ENCODE data around the gene PARD3.
A peak's percentile ranks its signal among the peaks of the same experiment; 100 is the strongest.
"Not testable (repeated sequence)": the region's sequence is repeated elsewhere in the genome, so short reads cannot be mapped to it uniquely, and the experiment has no call there.

Gene PARD3

DNA sequence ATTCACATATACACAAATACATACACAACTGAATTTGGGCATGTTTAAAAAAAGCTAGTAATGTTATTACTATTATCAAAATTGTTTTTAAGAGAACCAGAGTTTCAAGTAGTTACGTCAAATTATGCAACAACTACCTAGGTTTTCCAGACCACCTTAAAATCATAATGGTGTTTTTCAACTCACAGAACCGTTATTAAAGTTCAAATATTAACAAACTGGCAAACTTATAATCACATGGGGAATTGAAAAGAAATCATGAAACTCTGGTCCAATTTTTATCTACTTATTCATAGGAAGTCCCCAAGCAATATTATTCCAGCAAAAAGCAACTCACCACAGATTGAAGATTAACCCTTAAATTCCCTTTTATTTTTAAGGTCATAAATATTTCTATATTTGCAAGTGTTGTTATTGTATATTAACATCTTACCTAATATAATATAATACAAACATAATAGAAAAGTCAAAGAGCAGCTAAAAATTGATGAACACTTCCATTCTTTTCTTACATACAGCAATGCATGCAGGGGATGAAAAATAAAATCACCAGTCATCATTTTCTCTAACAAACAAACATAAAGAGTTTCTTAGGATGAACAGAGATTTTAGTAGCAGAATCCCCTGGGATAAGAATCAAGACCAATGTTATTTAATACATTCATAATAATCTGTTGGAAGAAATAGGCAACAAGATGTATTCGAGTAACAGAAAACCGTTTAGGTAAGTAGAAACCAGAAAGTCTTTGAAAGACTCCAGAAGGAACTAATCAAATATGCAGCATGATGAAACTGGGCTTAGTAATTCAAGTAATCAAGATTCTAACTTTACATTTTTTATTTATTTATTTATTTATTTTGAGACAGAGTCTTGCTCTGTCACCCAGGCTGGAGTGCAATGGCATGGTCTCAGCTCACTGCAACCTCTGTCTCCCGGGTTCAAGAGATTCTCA is 391.1 kb downstream of the PARD3 start:
- no peak for DNase-seq (ENCODE audit: low spot score)

DNA sequence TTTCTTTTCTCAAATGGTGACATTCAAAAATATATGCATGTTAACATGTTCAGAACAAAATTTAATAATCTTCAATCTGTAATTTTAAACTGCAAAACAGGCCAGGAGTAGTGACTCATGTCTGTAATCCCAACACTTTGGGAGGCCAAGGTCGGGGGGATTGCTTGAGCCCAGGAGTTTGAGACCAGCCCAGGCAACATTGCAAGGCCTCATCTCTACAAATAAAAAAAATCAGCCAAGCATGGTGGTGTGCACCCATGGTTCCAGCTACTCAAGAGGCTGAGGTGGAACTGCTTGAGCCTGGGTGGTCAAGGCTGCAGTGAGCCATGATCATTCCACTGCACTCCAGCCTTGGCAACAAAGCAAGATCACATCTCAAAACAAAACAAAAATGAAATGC is 394.3 kb downstream of the PARD3 start:
- no peak for DNase-seq (ENCODE audit: low spot score)

DNA sequence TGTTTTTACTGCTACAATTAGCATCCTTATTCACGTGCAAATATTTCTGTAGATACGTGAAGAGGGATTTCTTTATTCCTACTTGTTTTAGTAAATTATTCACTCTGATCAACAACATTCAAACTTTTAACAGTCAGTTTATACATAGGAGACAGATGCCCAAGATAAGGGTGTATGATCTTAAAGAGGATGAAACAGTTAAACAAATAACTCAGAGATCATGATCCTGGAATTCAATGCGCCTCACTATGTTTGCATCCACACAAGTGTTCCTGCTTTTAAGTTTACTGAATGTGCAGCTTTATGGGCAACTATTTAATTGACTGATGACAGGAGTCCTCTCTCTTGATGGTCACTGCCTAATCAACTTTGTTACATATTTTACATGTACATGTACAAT is 394.8 kb downstream of the PARD3 start:
- DNase-seq (ENCODE audit: low spot score) = no peak

DNA sequence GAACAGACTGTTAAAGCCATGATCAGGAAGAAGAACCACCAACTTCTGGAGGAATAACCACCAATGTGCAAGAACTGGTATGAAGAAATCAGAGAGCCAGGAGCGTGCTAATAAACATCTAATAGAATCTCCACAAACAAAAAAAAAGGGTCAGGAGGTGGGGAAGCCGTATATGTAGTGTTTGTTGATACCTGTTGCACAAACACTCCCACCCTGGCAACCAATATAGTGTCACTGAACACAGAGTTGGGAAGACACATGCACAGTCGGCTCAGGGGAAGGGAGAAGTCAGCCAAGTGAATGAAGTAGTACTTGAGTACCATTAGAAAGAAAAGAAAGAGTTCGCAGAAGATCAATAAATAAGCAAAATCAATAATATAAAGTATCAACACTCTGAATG is 400.1 kb downstream of the PARD3 start:
- no peak for DNase-seq (ENCODE audit: low spot score)

DNA sequence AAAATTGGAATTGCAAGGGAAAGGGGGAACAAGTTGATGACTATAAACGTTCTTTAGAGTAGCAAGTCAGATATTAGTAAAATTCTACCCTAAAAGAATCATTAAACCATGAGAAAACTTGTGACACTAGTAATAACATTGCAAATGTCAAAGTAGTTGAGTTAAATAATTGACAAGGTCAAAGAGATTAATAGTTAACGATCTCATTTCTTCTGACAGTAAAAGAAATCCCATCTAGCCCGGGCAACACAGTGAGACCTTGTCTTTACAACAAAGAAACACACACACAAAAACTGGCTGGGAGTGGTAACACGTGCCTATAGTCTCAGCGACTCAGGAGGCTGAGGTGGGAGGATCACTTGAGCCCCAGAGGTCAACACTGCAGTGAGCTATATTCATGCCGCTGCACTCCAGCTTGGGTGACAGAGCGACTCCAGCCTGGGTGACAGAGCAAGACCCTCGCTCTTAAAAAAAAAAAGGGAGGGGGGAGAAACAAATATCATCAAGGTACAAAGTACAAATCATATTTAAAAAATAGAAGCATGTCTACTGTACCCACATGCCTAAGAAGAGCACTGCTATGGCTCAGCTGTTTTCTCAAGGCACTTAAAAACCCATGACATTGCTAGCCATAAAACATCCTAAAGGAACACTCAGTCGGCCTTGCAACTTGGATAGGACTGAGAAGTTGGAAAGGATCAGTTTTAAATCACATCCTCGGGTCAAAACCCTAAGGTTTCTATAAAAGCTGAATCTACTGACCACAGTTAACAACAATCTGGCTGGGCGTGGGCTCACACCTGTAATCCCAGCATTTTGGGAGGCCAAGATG is 401.1 kb downstream of the PARD3 start:
- DNase-seq (ENCODE audit: low spot score) = no peak

- DNase-seq (ENCODE audit: low spot score) = no peak
These were observed 401.9 kb downstream of the PARD3 start for GRCh38 chr10:34413214-34413613.

DNA sequence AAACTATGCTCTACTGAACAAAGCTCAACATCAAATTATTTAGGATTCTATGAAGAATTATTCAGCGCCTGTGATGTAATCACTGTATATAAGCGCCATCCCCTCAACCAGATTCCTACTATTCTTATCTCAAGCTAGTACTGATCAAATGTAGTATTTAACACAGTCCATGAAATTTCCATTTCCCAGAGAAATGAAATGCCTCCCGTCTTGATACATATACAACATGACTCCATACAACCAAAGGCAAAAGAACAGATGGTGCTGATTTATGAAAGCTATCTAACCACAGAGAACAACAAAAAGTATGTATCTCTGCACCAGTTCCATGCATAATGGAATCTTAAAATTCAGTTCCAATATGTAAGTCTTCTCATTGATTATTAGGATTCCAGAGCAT is 406.1 kb downstream of the PARD3 start:
- DNase-seq (ENCODE audit: low spot score) = no peak

- no peak for DNase-seq (ENCODE audit: low spot score)
These were observed 406.7 kb downstream of the PARD3 start for GRCh38 chr10:34408381-34408780.

DNA sequence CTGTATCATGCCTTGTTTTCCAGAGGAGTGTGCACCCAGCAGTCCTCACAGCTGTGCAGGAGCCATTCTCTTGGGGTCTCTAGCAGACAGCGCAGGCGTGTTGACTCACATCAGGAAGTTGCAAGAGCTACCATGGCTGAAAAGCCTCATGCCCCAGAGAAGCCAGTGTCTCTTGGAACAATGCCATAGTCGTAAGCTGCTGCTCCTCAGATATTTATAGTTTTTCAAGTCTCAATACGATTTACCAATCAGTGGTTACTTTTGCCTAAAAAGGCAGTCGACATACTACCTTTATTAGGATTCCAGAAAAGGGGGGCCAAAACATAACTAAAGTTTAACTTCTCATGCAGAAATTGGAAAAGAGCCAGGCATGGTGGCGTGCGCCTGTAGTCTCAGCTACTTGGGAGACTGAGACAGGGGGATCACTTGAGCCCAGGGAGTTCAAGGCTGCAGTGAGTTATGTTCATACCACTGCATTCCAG is 407.7 kb downstream of the PARD3 start:
- no peak for DNase-seq (ENCODE audit: low spot score)

- no peak for DNase-seq (ENCODE audit: low spot score)
These were observed 408.4 kb downstream of the PARD3 start for GRCh38 chr10:34406463-34407323.

DNA sequence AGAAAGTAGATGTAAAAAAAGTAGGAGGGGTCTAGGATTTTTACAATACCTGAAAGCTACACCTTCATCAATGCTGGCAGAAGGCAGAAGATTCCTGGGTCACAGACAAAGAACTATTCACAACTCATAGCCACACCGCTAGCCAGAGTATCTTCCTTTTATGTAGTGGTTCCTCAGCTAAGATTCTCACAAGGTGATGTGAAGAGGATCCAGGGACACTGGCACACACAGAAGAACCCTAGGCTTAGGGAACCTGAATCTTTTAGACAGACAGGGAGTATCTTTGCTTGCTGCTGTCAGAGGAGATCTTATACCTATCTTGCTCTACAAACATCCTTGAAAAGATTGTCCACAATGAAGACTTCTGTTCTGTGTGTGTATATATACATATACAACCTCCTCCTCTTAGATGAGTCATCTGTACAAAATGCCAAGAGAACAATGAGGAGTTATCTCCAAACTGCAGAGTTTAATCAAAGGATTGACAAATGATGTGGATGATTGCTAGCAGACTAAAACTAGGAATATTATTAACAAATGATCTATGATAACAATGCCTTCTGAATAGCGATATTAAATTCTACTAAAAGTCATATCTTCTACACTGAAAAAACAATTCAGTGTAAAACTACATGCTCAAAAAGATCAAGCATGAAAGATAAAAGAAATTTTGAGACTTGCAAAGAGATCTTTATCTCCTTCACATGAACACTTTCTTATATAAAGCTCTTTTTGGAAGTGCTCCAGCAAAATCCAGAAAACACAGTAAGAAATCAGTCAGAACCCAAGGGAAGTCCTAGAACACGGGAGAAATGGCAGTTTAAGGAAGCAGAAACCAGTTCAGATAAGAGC is 409.3 kb downstream of the PARD3 start:
- no peak for DNase-seq (ENCODE audit: low spot score)

- no peak for DNase-seq (ENCODE audit: low spot score)
These were observed 411.6 kb downstream of the PARD3 start for GRCh38 chr10:34403512-34403911.

- no peak for DNase-seq (ENCODE audit: low spot score)
These were observed 415.0 kb downstream of the PARD3 start for GRCh38 chr10:34400075-34400474.

- DNase-seq (ENCODE audit: low spot score) = no peak
These were observed 416.1 kb downstream of the PARD3 start for GRCh38 chr10:34399013-34399412.

GRCh38 chr10:34397324-34397723 is 417.8 kb downstream of the PARD3 start:
- no peak for DNase-seq (ENCODE audit: low spot score)

DNA sequence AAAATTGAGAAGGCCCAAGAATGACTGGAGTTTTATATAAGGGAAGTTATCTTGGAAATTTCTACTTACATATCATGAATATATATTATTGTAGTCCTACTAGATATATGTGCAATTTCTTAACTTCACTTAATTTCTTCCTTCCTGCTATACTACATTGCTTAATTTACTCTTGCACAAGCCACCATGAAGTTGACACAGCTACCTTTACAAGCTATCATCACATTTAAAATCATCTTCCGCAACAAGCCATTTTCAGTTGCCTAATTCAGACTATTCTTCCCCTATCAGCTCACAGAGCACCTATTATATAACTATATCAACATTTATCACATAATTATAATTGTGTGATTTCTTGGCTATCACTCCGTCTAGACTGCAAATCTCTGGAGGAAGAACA is 418.4 kb downstream of the PARD3 start:
- DNase-seq (ENCODE audit: low spot score) = no peak

DNA sequence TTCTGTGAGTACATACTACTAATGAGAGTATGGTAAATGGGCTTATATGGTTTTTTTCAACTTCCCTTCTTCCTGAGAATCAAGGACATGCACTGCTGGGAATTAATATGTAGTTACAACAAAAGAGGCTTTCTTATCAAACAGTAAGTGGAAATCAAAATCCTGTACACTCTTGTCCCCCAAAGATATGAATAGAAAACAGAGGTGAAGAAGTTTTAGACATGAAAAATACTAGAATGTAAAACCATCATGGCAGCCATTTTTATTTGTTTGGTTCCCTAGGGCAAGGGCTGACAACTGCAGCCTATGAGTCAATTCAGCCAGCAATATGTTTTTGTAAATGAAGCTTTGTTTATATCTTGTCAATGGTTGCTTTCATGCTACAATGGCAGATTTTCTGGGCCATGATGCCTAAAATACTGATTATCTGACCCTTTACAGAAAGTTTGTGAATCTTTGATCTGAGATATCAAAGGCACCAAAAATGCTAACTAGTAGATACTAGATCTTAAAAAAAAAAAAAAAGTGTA is 422.4 kb downstream of the PARD3 start:
- DNase-seq (ENCODE audit: low spot score) = peak; percentile 72

GRCh38 chr10:34391168-34391567 is 423.9 kb downstream of the PARD3 start:
- not testable (repeated sequence) for DNase-seq (ENCODE audit: low spot score)

- no peak for DNase-seq (ENCODE audit: low spot score)
These were observed 425.3 kb downstream of the PARD3 start for GRCh38 chr10:34389801-34390200.

- DNase-seq (ENCODE audit: low spot score) = no peak
These were observed 428.2 kb downstream of the PARD3 start for GRCh38 chr10:34386921-34387320.

DNA sequence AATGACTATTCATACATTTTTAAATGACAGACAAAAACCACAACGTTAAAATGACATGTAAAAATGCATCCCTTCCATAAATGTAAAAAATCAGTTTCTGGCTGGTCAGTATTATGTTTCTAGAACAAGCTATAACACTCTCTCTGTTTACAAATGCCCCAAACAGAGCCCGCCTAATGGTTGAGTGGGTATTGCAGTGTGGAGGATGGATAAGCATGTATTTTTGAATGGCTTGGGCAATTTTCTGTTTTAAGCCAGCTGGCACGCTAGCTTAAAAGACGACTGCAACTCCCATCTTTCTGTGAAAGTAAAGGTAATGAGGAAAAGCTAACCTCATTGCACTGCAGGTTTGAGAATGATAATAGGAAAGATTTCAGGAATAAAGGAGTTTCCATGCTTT is 430.7 kb downstream of the PARD3 start:
- no peak for DNase-seq (ENCODE audit: low spot score)

All from pons (tissue), 1 donor.